ENCODE data around the gene SLCO3A1. TPM values are rescaled to one million over a fixed set of nuclear protein-coding genes. Genes with fewer than 3 reads are reported as not detected.

The SLCO3A1 gene
- total RNA-seq, 1 experiment from 2014 or later = 9.1 TPM

- Mint-ChIP-seq H3K4me1 (no peaks in the 10 kb centered on the region), H3K9me3 (peaks cover 9% of the 10 kb centered on the region), H3K27me3 (ENCODE audit: low read depth) (no peaks in the 10 kb centered on the region), H3K4me3 (no peak overlapping the region), H3K36me3 (no peaks in the 10 kb centered on the region), H3K27ac (no peak overlapping the region)
- CTCF ChIA-PET = interaction anchor here (0.9 kb wide), 1 partner anchor 23 kb away, joined by 3 read pairs; no protein-coding TSS in a partner anchor
- ATAC-seq (no peak), DNase-seq (ENCODE audit: low spot score) (no peak)
- TF ChIP-seq CREM (CRISPR knock-in tag; IDR thresholded peaks at IDR 0.05) = no peak
- TF ChIP-seq ZBTB21 (CRISPR knock-in tag; IDR thresholded peaks at IDR 0.05; ENCODE audit: borderline replicate concordance) = no peak
- no peak for TF ChIP-seq FOXK1 (CRISPR knock-in tag; IDR thresholded peaks at IDR 0.05)
- no peak for TF ChIP-seq TCF7 (CRISPR knock-in tag; IDR thresholded peaks at IDR 0.05; ENCODE audit: low read depth)
- POLR2A ChIA-PET = no interaction called here
Measured at GRCh38 chr15:92051716-92052115, 198.2 kb downstream of the SLCO3A1 start.

GRCh38 chr15:92053753-92054316 is 200.3 kb downstream of the SLCO3A1 start:
- H3K27ac Mint-ChIP-seq = no peak overlapping the region
- no peak for TF ChIP-seq ATF2 (CRISPR knock-in tag; IDR thresholded peaks at IDR 0.05; ENCODE audit: borderline replicate concordance, low read depth)
- peak; percentile 27 for DNase-seq (ENCODE audit: low spot score)
- H3K27me3 Mint-ChIP-seq (ENCODE audit: low read depth) = no peaks in the 10 kb centered on the region
- H3K36me3 Mint-ChIP-seq = no peaks in the 10 kb centered on the region
- no peak overlapping the region for H3K4me3 Mint-ChIP-seq
- ChIA-PET POLR2A (no interaction called here), CTCF (interaction anchor here (0.5 to 1.3 kb wide), 9 partner anchors 9 to 514 kb away, joined by 3 to 5 read pairs (median 3); no protein-coding TSS in a partner anchor)
- peak; percentile 74 for ATAC-seq
- peaks cover 9% of the 10 kb centered on the region for H3K9me3 Mint-ChIP-seq
- H3K4me1 Mint-ChIP-seq = no peaks in the 10 kb centered on the region

- ATAC-seq (no peak), DNase-seq (ENCODE audit: low spot score) (no peak)
- Mint-ChIP-seq H3K27me3 (ENCODE audit: low read depth) (no peaks in the 10 kb centered on the region), H3K27ac (no peak overlapping the region), H3K9me3 (peaks cover 9% of the 10 kb centered on the region), H3K4me1 (no peaks in the 10 kb centered on the region), H3K4me3 (no peak overlapping the region), H3K36me3 (no peaks in the 10 kb centered on the region)
- TF ChIP-seq PREB (CRISPR knock-in tag; IDR thresholded peaks at IDR 0.05; ENCODE audit: borderline replicate concordance) (no peak), ESRRA (CRISPR knock-in tag; IDR thresholded peaks at IDR 0.05; ENCODE audit: borderline replicate concordance) (no peak), IRF1 (CRISPR knock-in tag; IDR thresholded peaks at IDR 0.05) (no peak), NR2C2 (CRISPR knock-in tag; IDR thresholded peaks at IDR 0.05) (no peak), PRRX2 (CRISPR knock-in tag; IDR thresholded peaks at IDR 0.05) (no peak), JAZF1 (CRISPR knock-in tag; IDR thresholded peaks at IDR 0.05) (no peak), ZNF317 (CRISPR knock-in tag; IDR thresholded peaks at IDR 0.05; ENCODE audit: borderline replicate concordance, low read depth) (no peak), ARID4B (CRISPR knock-in tag; IDR thresholded peaks at IDR 0.05; ENCODE audit: borderline replicate concordance) (no peak), NR3C1 (CRISPR knock-in tag; conservative IDR thresholded peaks at IDR 0.05; ENCODE audit: low read depth) (no peak), CREB1 (CRISPR knock-in tag; IDR thresholded peaks at IDR 0.05) (no peak), CDX4 (CRISPR knock-in tag; IDR thresholded peaks at IDR 0.05; ENCODE audit: borderline replicate concordance) (no peak), OVOL2 (CRISPR knock-in tag; IDR thresholded peaks at IDR 0.05; ENCODE audit: borderline replicate concordance) (no peak)
- ChIA-PET POLR2A (no interaction called here), CTCF (interaction anchor here (0.5 to 1.4 kb wide), 2 partner anchors 23 to 69 kb away, joined by 3 read pairs; no protein-coding TSS in a partner anchor)
Measured at GRCh38 chr15:92056875-92057274, 203.4 kb downstream of the SLCO3A1 start.
